SK-N-SH (cell line): Measurements from ENCODE around the gene MGAT4A. TPM values are rescaled to one million over a fixed set of nuclear protein-coding genes. Genes with fewer than 3 reads are reported as not detected.
"Not testable (repeated sequence)": the region's sequence is repeated elsewhere in the genome, so short reads cannot be mapped to it uniquely, and the experiment has no call there.

Experiments
- CTCF ChIA-PET: fragments of 300-600, 350-600 bp; formaldehyde crosslinking; extraction: SDS; loops from one replicate; lab custom pipeline; 2021; lab: Yijun Ruan, JAX
- POLR2A ChIA-PET: fragments of 350-600 bp; sonication (Branson Sonifier 250); formaldehyde crosslinking; extraction: SDS; loops from one replicate; lab custom pipeline; 2020; ENCODE audit warnings: antibody characterized with exemption, inconsistent platforms; lab: Yijun Ruan, JAX
- DNase-seq: peaks from one replicate; pipeline ENCODE4 v3.0.0; 2012
- H2AFZ ChIP-seq: fragments of 200-600 bp; sonication (generic); 2 replicates; pipeline ENCODE4 v1.8.1; 2016; ENCODE audit warnings: antibody characterized with exemption, mild to moderate bottlenecking, low read depth
- H3F3A ChIP-seq: fragments of 200-600 bp; sonication (generic); replicated peaks from 2 replicates; pipeline ENCODE3; 2016; ENCODE audit warnings: antibody characterized with exemption, mild to moderate bottlenecking; ENCODE audit not compliant: insufficient read depth
- H3K27ac ChIP-seq, 2 experiments: fragments of 200-500 bp in 1 of 2; fragments of 200-600 bp in 1 of 2; sonication (Bioruptor generic) in 1 of 2; sonication (generic), shearing (Covaris generic) in 1 of 2; 2 replicates each; pipeline versions ENCODE4 v1.5.1 to v1.6.1; 2014 to 2016; ENCODE audit warnings: low read depth in 2 of 2, inconsistent platforms in 1 of 2, low read length in 1 of 2, mild to moderate bottlenecking in 1 of 2, mixed read lengths in 1 of 2
- H3K27me3 ChIP-seq: fragments of 200-600 bp; sonication (generic), shearing (Covaris generic); 2 replicates; pipeline ENCODE4 v1.6.1; 2016; ENCODE audit warnings: mixed run types; ENCODE audit not compliant: insufficient read depth
- H3K36me3 ChIP-seq, 2 experiments: fragments of 200-500 bp in 1 of 2; fragments of 200-600 bp in 1 of 2; sonication (Bioruptor generic) in 1 of 2; sonication (generic) in 1 of 2; replicated peaks in 1 of 2; 2 replicates each; pipeline versions ENCODE3 to v1.5.1; 2014 to 2016; ENCODE audit warnings: low read length in 1 of 2, mild to moderate bottlenecking in 1 of 2; ENCODE audit not compliant: insufficient read depth in 2 of 2, control insufficient read depth in 1 of 2
- H3K4me1 ChIP-seq, 2 experiments: fragments of 200-500 bp in 1 of 2; fragments of 200-600 bp in 1 of 2; sonication (Bioruptor generic) in 1 of 2; sonication (generic), shearing (Covaris generic) in 1 of 2; 2 replicates each; pipeline versions ENCODE4 v1.5.1 to v1.6.1; 2014 to 2016; ENCODE audit warnings: low read depth in 1 of 2, low read length in 1 of 2, mixed run types in 1 of 2; ENCODE audit not compliant: insufficient read depth in 2 of 2, control insufficient read depth in 1 of 2
- H3K4me2 ChIP-seq: fragments of 200-600 bp; sonication (generic), shearing (Covaris generic); 2 replicates; pipeline ENCODE4 v1.6.1; 2017; ENCODE audit warnings: mixed run types
- H3K4me3 ChIP-seq, 2 experiments: fragments of 200-500 bp in 1 of 2; fragments of 200-600 bp in 1 of 2; sonication (Bioruptor generic) in 1 of 2; sonication (generic), shearing (Covaris generic) in 1 of 2; 2 replicates each; pipeline versions ENCODE4 v1.5.1 to v1.8.1; 2014 to 2016; ENCODE audit warnings: low read depth in 2 of 2, inconsistent platforms in 1 of 2, low read length in 1 of 2, mild to moderate bottlenecking in 1 of 2, mixed read lengths in 1 of 2, moderate library complexity in 1 of 2
- H3K79me2 ChIP-seq: fragments of 200-600 bp; sonication (generic); 2 replicates; pipeline ENCODE4 v1.8.1; 2017; ENCODE audit warnings: mild to moderate bottlenecking; ENCODE audit not compliant: insufficient read depth
- H3K9ac ChIP-seq: fragments of 200-600 bp; sonication (generic); 2 replicates; pipeline ENCODE4 v1.6.1; 2017; ENCODE audit warnings: mixed run types
- H3K9me2 ChIP-seq: fragments of 200-600 bp; sonication (generic); 2 replicates; pipeline ENCODE4 v1.6.1; 2017; ENCODE audit warnings: mixed run types
- H3K9me3 ChIP-seq: fragments of 200-600 bp; sonication (generic); 2 replicates; pipeline ENCODE4 v1.6.1; 2017; ENCODE audit warnings: mixed run types, mild to moderate bottlenecking, moderate library complexity
- H4K20me1 ChIP-seq: fragments of 200-600 bp; sonication (generic); 2 replicates; pipeline ENCODE4 v1.6.1; 2017; ENCODE audit warnings: mild to moderate bottlenecking, mixed run types; ENCODE audit not compliant: insufficient read depth
- EP300 ChIP-seq, 2 experiments: IDR thresholded peaks; 2 replicates each; pipeline versions ENCODE4 v1.4.0 to v1.6.1; 2012; ENCODE audit warnings: borderline replicate concordance in 1 of 2, low read depth in 1 of 2, low read length in 1 of 2
- EZH2phosphoT487 ChIP-seq: fragments of 200-600 bp; sonication (generic); IDR thresholded peaks from 2 replicates; pipeline ENCODE4 v1.6.1; 2017; ENCODE audit warnings: low read depth, mixed run types, mild to moderate bottlenecking, antibody characterized with exemption, moderate library complexity, borderline replicate concordance
- FOXM1 ChIP-seq: IDR thresholded peaks from 2 replicates; pipeline ENCODE4 v1.4.0; 2012; ENCODE audit warnings: low read depth, mild to moderate bottlenecking
- MXI1 ChIP-seq: IDR thresholded peaks from 2 replicates; pipeline ENCODE4 v1.6.1; 2012; ENCODE audit warnings: mild to moderate bottlenecking, low read depth, low read length, improper control_type of control experiment
- NFIC ChIP-seq: IDR thresholded peaks from 2 replicates; pipeline ENCODE4 v1.4.0; 2012; ENCODE audit warnings: borderline replicate concordance
- RAD21 ChIP-seq: IDR thresholded peaks from 2 replicates; pipeline ENCODE4 v1.6.1; 2012; ENCODE audit warnings: mild to moderate bottlenecking, low read length
- RXRA ChIP-seq: IDR thresholded peaks from 2 replicates; pipeline ENCODE4 v1.4.0; 2012; ENCODE audit warnings: low read depth, mild to moderate bottlenecking, borderline replicate concordance
- SIN3A ChIP-seq: IDR thresholded peaks from 2 replicates; pipeline ENCODE4 v1.6.1; 2012; ENCODE audit warnings: low read depth, mild to moderate bottlenecking, low read length, moderate library complexity, borderline replicate concordance
- TCF12 ChIP-seq: IDR thresholded peaks from 2 replicates; pipeline ENCODE4 v1.4.0; 2012
- YY1 ChIP-seq: IDR thresholded peaks from 2 replicates; pipeline ENCODE4 v1.4.0; 2012; ENCODE audit warnings: low read depth, mild to moderate bottlenecking
- WGBS: methylation state at CpG from one replicate; pipeline ENCODE4 v1.1.6; 2017; ENCODE audit warnings: low lambda C conversion rate; 5-methylcytosine and 5-hydroxymethylcytosine counted together
- polyA plus RNA-seq, 3 experiments: library from polyadenylated mRNA; depleted of rRNA; stranded (reverse); fragments of >200 nt; gene quantifications; 2 replicates each; pipeline ENCODE4 v1.2.3, GENCODE V29; 2012
- TF ChIP-seq, protein P1 (sequence below): IDR thresholded peaks from 2 replicates; pipeline ENCODE4; 2012
- TF ChIP-seq, protein P2 (sequence below): IDR thresholded peaks from 2 replicates; pipeline ENCODE4 v1.4.0; 2012; ENCODE audit warnings: low read depth
- TF ChIP-seq, protein P3 (sequence below): fragments of 200-600 bp; sonication (generic); IDR thresholded peaks from 2 replicates; pipeline ENCODE4 v1.6.1; 2017; ENCODE audit warnings: antibody characterized with exemption, mild to moderate bottlenecking, moderate library complexity
- TF ChIP-seq, protein P4 (sequence below): fragments of 150-350 bp; IDR thresholded peaks from 2 replicates; pipeline ENCODE4 v1.6.1; 2017; ENCODE audit warnings: antibody characterized with exemption, low read length, low read depth, borderline replicate concordance

MGAT4A gene
- polyA plus RNA-seq, 1 of the 3 experiments (the other 2 are of a cell fraction), result 0.07 TPM

DNA sequence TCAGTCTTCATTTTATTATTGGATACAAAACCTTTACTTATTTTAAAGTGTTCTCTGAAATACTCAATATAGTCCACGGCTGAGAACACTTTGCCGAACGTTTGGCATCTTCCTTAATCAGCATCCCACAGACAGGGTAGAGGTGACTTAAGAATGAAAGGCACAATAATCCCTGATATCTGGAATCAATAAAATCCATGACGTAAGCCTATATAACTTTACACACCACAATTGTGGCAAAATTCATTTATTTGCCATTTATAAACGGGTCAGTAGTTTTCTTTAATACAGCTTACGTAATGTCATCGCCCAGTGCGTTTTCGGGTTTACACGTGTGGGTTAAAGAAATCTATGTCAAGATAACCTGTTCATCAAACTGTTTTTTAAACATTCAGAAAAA is 1.3 kb downstream of the MGAT4A start:
- Histone ChIP-seq H3F3A (no peaks in the 10 kb centered on the region), H4K20me1 (no peaks in the 10 kb centered on the region)
- TF ChIP-seq MXI1 (no peak), YY1 (no peak), FOXM1 (no peak), EZH2phosphoT487 (0 out of 2 replicates have a peak, but pooled peaks have one; percentile 64)
- TF ChIP-seq, protein P1, sequence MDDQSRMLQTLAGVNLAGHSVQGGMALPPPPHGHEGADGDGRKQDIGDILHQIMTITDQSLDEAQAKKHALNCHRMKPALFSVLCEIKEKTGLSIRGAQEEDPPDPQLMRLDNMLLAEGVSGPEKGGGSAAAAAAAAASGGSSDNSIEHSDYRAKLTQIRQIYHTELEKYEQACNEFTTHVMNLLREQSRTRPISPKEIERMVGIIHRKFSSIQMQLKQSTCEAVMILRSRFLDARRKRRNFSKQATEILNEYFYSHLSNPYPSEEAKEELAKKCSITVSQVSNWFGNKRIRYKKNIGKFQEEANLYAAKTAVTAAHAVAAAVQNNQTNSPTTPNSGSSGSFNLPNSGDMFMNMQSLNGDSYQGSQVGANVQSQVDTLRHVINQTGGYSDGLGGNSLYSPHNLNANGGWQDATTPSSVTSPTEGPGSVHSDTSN, result no peak
- TF ChIP-seq, all 33 proteins: peak for 1
- DNase-seq, result no peak
- WGBS, result 69% methylated on average over 10 of the region's 10 CpGs
- Histone ChIP-seq H3K4me1 (peaks cover 5% of the 10 kb centered on the region in 2 experiments; a peak in 3 of 4 replicates), H3K4me2 (peak overlapping the region; percentile 74; the same call in 1 of the 2 replicates), H3K27ac (no peak overlapping the region), H3K9ac (no peak overlapping the region), H3K36me3 (no peaks in the 10 kb centered on the region), H3K27me3 (peaks cover 35% of the 10 kb centered on the region), H3K4me3 (peak overlapping the region in 1 of 2 experiments; percentile 55; a peak in 1 of 4 replicates), H2AFZ (no peak overlapping the region; the same call in 1 of the 2 replicates), H3K79me2 (no peaks in the 10 kb centered on the region), H3K9me2 (no peaks in the 10 kb centered on the region), H3K9me3 (no peaks in the 10 kb centered on the region)
- POLR2A ChIA-PET, result no interaction called here
- CTCF ChIA-PET, result interaction anchor here (0.6 to 2.3 kb wide), 5 partner anchors 10 to 109 kb away, joined by 3 to 12 read pairs (median 6); no protein-coding TSS in a partner anchor

GRCh38 chr2:98728088-98728718 is 2.7 kb downstream of the MGAT4A start:
- DNase-seq, H4K20me1 ChIP-seq, H3K36me3 ChIP-seq, H3F3A ChIP-seq, H3K9me3 ChIP-seq, H3K9me2 ChIP-seq, H2AFZ ChIP-seq, H3K9ac ChIP-seq, H3K79me2 ChIP-seq, H3K4me2 ChIP-seq, H3K27ac ChIP-seq, POLR2A ChIA-PET, H3K4me3 ChIP-seq, H3K4me1 ChIP-seq: not testable (repeated sequence)
- peaks cover 35% of the 10 kb centered on the region for H3K27me3 ChIP-seq
- 57% methylated on average over 5 of the region's 5 CpGs for WGBS
- CTCF ChIA-PET, result interaction anchor here (0.7 to 1.0 kb wide), 3 partner anchors 13 to 99 kb away, joined by 3 read pairs; no protein-coding TSS in a partner anchor

- POLR2A ChIA-PET, result no interaction called here
- Histone ChIP-seq H3K9me2 (no peaks in the 10 kb centered on the region), H3K79me2 (no peaks in the 10 kb centered on the region), H3K9me3 (no peaks in the 10 kb centered on the region), H3K4me1 (peaks cover 5% of the 10 kb centered on the region in 2 experiments; a peak in 3 of 4 replicates), H3K4me3 (no peak overlapping the region), H3K27me3 (peaks cover 32% of the 10 kb centered on the region), H4K20me1 (no peaks in the 10 kb centered on the region), H3K27ac (no peak overlapping the region), H3F3A (no peaks in the 10 kb centered on the region), H3K9ac (no peak overlapping the region), H3K36me3 (no peaks in the 10 kb centered on the region), H3K4me2 (no peak overlapping the region), H2AFZ (no peak overlapping the region)
- CTCF ChIA-PET, result interaction anchor here (0.7 kb wide), 1 partner anchor 12 kb away, joined by 3 read pairs; no protein-coding TSS in a partner anchor
- 44% methylated on average over 5 of the region's 5 CpGs for WGBS
- no peak for DNase-seq
- TF ChIP-seq, protein P2, sequence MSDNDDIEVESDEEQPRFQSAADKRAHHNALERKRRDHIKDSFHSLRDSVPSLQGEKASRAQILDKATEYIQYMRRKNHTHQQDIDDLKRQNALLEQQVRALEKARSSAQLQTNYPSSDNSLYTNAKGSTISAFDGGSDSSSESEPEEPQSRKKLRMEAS, result no peak
- TF ChIP-seq SIN3A (no peak), RAD21 (no peak), RXRA (no peak), TCF12 (no peak), NFIC (no peak), EP300 (IDR thresholded peaks at IDR 0.05; ENCODE audit: borderline replicate concordance in 1 of 2, low read depth in 1 of 2, low read length in 1 of 2) (no peak)
- TF ChIP-seq, protein P3, sequence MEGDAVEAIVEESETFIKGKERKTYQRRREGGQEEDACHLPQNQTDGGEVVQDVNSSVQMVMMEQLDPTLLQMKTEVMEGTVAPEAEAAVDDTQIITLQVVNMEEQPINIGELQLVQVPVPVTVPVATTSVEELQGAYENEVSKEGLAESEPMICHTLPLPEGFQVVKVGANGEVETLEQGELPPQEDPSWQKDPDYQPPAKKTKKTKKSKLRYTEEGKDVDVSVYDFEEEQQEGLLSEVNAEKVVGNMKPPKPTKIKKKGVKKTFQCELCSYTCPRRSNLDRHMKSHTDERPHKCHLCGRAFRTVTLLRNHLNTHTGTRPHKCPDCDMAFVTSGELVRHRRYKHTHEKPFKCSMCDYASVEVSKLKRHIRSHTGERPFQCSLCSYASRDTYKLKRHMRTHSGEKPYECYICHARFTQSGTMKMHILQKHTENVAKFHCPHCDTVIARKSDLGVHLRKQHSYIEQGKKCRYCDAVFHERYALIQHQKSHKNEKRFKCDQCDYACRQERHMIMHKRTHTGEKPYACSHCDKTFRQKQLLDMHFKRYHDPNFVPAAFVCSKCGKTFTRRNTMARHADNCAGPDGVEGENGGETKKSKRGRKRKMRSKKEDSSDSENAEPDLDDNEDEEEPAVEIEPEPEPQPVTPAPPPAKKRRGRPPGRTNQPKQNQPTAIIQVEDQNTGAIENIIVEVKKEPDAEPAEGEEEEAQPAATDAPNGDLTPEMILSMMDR, result no peak
- TF ChIP-seq, protein P4, sequence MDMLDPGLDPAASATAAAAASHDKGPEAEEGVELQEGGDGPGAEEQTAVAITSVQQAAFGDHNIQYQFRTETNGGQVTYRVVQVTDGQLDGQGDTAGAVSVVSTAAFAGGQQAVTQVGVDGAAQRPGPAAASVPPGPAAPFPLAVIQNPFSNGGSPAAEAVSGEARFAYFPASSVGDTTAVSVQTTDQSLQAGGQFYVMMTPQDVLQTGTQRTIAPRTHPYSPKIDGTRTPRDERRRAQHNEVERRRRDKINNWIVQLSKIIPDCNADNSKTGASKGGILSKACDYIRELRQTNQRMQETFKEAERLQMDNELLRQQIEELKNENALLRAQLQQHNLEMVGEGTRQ, result no peak
Observed at GRCh38 chr2:98727369-98728087, 3.4 kb downstream of the MGAT4A start.
